ENCODE data around the gene MFAP4.

The MFAP4 gene

DNA sequence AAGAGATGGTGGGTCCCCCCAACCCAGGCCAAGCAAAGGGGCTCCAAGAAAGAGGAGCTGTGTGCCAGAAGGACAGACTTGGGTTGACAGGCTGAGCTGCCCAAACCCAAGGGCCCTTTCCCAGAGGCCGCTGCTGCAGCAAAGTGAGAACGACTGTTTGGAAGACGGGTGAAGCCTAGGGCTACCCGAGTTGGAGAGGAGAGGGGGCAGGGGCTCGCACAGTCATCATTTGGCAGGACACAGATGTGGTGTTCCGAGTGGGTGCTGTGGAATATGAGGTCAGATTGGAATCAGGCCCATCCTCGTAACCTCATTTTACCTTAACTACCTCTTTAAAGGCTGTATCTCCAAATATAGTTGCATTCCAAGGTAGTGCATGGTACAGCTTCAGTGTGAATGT is 5.3 kb upstream of the MFAP4 start:
- Histone ChIP-seq H3K9ac (ENCODE audit: low read length) (no peak overlapping the region), H3K27ac (ENCODE audit: low read length) (no peak overlapping the region), H2AFZ (ENCODE audit: low read depth, low read length) (no peak overlapping the region), H3K4me3 (ENCODE audit: low read length) (no peak overlapping the region), H3K79me2 (ENCODE audit: low read length) (no peaks in the 10 kb centered on the region), H3K27me3 (ENCODE audit: low read depth, low read length) (no peaks in the 10 kb centered on the region), H3K4me1 (ENCODE audit: low read length) (0 out of 2 replicates have a peak, but pooled peaks cover under 1% of the 10 kb centered on the region), H3K36me3 (replicated peaks; ENCODE audit: low read depth, low read length) (no peaks in the 10 kb centered on the region), H3K4me2 (ENCODE audit: low read length) (no peak overlapping the region), H4K20me1 (ENCODE audit: insufficient read depth, low read length) (no peaks in the 10 kb centered on the region), H3K9me3 (ENCODE audit: insufficient read depth, low read length) (no peaks in the 10 kb centered on the region)
- TF ChIP-seq, protein P1, sequence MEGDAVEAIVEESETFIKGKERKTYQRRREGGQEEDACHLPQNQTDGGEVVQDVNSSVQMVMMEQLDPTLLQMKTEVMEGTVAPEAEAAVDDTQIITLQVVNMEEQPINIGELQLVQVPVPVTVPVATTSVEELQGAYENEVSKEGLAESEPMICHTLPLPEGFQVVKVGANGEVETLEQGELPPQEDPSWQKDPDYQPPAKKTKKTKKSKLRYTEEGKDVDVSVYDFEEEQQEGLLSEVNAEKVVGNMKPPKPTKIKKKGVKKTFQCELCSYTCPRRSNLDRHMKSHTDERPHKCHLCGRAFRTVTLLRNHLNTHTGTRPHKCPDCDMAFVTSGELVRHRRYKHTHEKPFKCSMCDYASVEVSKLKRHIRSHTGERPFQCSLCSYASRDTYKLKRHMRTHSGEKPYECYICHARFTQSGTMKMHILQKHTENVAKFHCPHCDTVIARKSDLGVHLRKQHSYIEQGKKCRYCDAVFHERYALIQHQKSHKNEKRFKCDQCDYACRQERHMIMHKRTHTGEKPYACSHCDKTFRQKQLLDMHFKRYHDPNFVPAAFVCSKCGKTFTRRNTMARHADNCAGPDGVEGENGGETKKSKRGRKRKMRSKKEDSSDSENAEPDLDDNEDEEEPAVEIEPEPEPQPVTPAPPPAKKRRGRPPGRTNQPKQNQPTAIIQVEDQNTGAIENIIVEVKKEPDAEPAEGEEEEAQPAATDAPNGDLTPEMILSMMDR (IDR thresholded peaks at IDR 0.05; ENCODE audit: low read depth, low read length): no peak
- no peak for TF ChIP-seq EZH2phosphoT487 (IDR thresholded peaks at IDR 0.05; ENCODE audit: low read depth)

DNA sequence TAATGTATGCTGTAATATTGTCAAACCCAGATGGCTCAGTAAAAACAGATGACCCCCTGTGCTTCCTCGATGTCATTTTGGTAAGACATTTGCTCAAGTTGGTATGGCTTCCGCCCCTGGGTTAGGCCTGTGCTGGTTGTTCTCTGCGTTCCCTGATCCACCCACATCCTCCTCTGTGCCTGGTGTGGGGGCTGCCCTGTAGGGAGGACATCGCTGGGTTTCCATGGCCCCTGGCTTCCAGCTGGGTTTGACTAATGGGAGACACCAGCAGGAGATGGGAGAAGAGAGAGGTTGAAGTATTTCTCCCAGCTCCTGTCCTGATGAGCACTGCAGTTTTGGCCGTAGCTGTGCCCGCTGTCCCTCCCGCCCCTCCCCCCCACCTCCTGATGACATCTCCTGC is 4.4 kb upstream of the MFAP4 start:
- Histone ChIP-seq H3K79me2 (ENCODE audit: low read length) (no peaks in the 10 kb centered on the region), H3K9me3 (ENCODE audit: insufficient read depth, low read length) (no peaks in the 10 kb centered on the region), H4K20me1 (ENCODE audit: insufficient read depth, low read length) (no peaks in the 10 kb centered on the region), H3K27ac (ENCODE audit: low read length) (no peak overlapping the region), H3K36me3 (replicated peaks; ENCODE audit: low read depth, low read length) (no peaks in the 10 kb centered on the region), H2AFZ (ENCODE audit: low read depth, low read length) (no peak overlapping the region), H3K27me3 (ENCODE audit: low read depth, low read length) (no peaks in the 10 kb centered on the region), H3K9ac (ENCODE audit: low read length) (no peak overlapping the region), H3K4me1 (ENCODE audit: low read length) (no peaks in the 10 kb centered on the region), H3K4me3 (ENCODE audit: low read length) (no peak overlapping the region), H3K4me2 (ENCODE audit: low read length) (no peak overlapping the region)
- TF ChIP-seq, protein P1 (IDR thresholded peaks at IDR 0.05; ENCODE audit: low read depth, low read length): no peak
- no peak for TF ChIP-seq EZH2phosphoT487 (IDR thresholded peaks at IDR 0.05; ENCODE audit: low read depth)

DNA sequence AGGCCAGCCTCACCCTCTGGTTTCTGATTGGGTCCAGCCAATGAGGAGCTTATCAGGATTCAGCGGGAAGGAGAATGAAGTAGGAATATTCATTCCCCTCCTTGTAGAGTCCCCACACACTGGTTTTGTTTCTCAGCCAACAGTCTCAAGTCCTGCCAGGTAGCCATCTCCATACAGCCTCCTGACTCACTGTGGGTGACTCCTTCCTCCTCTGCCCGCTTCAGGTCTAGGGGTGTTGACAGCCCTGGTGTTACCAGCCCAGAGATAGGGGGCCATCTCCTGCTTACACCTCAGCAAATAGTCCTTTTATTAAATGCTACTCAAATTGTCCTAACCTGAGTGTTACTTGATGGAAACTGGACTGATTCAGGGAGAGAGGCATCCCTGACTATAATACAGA is 4.0 kb upstream of the MFAP4 start:
- TF ChIP-seq EZH2phosphoT487 (IDR thresholded peaks at IDR 0.05; ENCODE audit: low read depth): no peak
- TF ChIP-seq, protein P1 (IDR thresholded peaks at IDR 0.05; ENCODE audit: low read depth, low read length): no peak
- no peaks in the 10 kb centered on the region for H3K9me3 ChIP-seq (ENCODE audit: insufficient read depth, low read length)
- H3K4me3 ChIP-seq (ENCODE audit: low read length): no peak overlapping the region
- no peaks in the 10 kb centered on the region for H3K27me3 ChIP-seq (ENCODE audit: low read depth, low read length)
- no peaks in the 10 kb centered on the region for H3K36me3 ChIP-seq (replicated peaks; ENCODE audit: low read depth, low read length)
- no peak overlapping the region for H3K4me2 ChIP-seq (ENCODE audit: low read length)
- no peak overlapping the region for H3K27ac ChIP-seq (ENCODE audit: low read length)
- H3K79me2 ChIP-seq (ENCODE audit: low read length): no peaks in the 10 kb centered on the region
- H4K20me1 ChIP-seq (ENCODE audit: insufficient read depth, low read length): no peaks in the 10 kb centered on the region
- no peak overlapping the region for H3K9ac ChIP-seq (ENCODE audit: low read length)
- H2AFZ ChIP-seq (ENCODE audit: low read depth, low read length): no peak overlapping the region
- H3K4me1 ChIP-seq (ENCODE audit: low read length): no peaks in the 10 kb centered on the region

DNA sequence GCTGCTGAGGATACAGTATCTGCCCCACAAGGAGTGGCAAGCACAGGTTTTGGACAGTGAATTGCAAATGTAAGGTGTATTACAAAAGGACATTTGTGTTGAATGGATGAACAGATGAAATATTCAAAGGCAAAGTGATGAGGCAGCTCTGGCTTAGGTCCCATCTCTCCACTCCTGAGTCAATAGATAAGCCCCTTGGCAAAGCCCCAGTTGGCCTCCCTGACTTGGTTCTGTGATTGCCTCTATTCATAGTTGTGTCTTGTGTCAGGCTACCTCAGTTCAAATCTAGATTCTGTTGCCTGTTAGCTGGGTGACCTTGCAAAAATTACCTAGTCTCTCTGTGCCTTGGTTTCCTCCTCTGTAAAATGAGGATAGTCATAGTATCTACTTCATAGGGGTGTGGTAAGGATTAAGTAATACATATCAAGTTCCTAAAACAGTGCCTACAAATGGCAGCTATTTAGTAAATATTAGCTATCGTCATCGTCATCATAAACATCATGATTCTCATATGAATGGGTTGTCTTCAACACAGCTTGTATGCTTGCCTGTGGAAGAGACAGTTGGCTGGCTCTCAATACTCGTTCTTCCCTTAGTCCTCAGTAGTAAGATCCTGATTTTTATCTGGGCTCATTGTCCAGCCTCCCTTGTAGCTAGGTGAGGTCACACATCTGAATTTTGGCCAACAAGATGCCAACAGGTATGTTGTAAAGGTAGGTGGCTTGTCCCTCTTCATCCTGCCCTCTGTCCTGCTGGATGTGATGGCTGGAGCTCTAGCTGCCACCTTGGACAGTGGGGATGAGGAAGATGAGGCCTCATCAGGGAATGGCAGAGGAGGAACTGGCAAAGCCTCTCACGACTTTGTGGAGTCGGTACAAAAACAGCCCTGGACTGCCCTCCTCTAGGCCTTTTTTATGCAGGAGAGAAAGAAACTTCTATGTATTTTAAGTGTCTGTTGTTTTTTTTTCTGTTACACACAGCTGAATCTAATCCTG is 2.1 kb upstream of the MFAP4 start:
- TF ChIP-seq EZH2phosphoT487 (IDR thresholded peaks at IDR 0.05; ENCODE audit: low read depth): no peak
- TF ChIP-seq, protein P1 (IDR thresholded peaks at IDR 0.05; ENCODE audit: low read depth, low read length): no peak
- no peaks in the 10 kb centered on the region for H3K79me2 ChIP-seq (ENCODE audit: low read length)
- H3K27me3 ChIP-seq (ENCODE audit: low read depth, low read length): no peaks in the 10 kb centered on the region
- H2AFZ ChIP-seq (ENCODE audit: low read depth, low read length): no peak overlapping the region
- no peak overlapping the region for H3K4me2 ChIP-seq (ENCODE audit: low read length)
- no peaks in the 10 kb centered on the region for H3K4me1 ChIP-seq (ENCODE audit: low read length)
- no peak overlapping the region for H3K4me3 ChIP-seq (ENCODE audit: low read length)
- H3K36me3 ChIP-seq (replicated peaks; ENCODE audit: low read depth, low read length): no peaks in the 10 kb centered on the region
- no peaks in the 10 kb centered on the region for H3K9me3 ChIP-seq (ENCODE audit: insufficient read depth, low read length)
- no peak overlapping the region for H3K27ac ChIP-seq (ENCODE audit: low read length)
- H4K20me1 ChIP-seq (ENCODE audit: insufficient read depth, low read length): no peaks in the 10 kb centered on the region
- no peak overlapping the region for H3K9ac ChIP-seq (ENCODE audit: low read length)
